Measurements from ENCODE around the gene REXO5.

The REXO5 gene

GRCh38 chr16:20870122-20870820 is 63.9 kb downstream of the REXO5 start:
- in situ Hi-C loops (cut with MboI; ENCODE audit: low sequenced_read_pairs), result no loop called here

GRCh38 chr16:20871258-20871657 is 64.9 kb downstream of the REXO5 start:
- in situ Hi-C loops (cut with MboI; ENCODE audit: low sequenced_read_pairs), result no loop called here

GRCh38 chr16:20871941-20872815 is 65.9 kb downstream of the REXO5 start:
- in situ Hi-C loops (cut with MboI; ENCODE audit: low sequenced_read_pairs), result no loop called here

- in situ Hi-C loops (cut with MboI; ENCODE audit: low sequenced_read_pairs), result no loop called here
Observed at GRCh38 chr16:20873331-20873730, 67.0 kb downstream of the REXO5 start.

- in situ Hi-C loops (cut with MboI; ENCODE audit: low sequenced_read_pairs), result no loop called here
Observed at GRCh38 chr16:20874088-20874581, 67.8 kb downstream of the REXO5 start.

DNA sequence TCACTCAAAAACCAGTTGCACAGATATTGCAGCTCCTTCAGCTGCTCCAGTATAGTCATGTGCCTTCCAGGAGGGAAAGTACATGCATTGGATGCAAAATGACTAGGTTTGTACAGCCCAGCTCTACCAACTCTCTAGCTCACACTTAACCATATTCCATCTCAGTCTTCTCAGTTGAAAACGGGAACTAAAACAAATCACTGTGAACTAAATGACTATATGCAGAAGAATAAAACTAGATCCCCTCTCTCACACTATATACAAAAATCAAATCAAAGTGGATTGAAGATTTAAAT is 69.0 kb downstream of the REXO5 start:
- in situ Hi-C loops (cut with MboI; ENCODE audit: low sequenced_read_pairs), result no loop called here

DNA sequence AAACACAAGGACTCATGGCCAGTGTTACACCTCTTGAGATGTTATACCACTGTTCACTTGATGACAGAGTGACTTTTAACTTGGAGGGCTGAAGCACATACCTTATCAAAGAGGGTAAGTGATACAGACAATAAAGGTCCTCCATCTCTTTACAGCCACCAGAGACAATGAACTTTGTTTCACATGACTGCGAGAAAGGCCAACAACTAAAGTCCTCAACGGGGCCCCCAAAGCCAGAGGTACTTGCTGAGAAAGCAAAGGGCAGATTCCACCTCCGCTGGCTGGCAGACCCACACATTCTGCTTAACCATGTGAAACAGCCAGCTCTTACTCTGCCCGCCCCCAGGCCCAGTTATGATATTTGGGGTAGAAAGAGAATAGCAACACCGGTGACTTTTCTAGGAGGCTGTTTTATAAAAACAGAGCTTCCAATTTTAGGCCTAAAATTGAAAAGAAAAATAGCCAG is 72.4 kb downstream of the REXO5 start:
- in situ Hi-C loops (cut with MboI; ENCODE audit: low sequenced_read_pairs), result no loop called here

DNA sequence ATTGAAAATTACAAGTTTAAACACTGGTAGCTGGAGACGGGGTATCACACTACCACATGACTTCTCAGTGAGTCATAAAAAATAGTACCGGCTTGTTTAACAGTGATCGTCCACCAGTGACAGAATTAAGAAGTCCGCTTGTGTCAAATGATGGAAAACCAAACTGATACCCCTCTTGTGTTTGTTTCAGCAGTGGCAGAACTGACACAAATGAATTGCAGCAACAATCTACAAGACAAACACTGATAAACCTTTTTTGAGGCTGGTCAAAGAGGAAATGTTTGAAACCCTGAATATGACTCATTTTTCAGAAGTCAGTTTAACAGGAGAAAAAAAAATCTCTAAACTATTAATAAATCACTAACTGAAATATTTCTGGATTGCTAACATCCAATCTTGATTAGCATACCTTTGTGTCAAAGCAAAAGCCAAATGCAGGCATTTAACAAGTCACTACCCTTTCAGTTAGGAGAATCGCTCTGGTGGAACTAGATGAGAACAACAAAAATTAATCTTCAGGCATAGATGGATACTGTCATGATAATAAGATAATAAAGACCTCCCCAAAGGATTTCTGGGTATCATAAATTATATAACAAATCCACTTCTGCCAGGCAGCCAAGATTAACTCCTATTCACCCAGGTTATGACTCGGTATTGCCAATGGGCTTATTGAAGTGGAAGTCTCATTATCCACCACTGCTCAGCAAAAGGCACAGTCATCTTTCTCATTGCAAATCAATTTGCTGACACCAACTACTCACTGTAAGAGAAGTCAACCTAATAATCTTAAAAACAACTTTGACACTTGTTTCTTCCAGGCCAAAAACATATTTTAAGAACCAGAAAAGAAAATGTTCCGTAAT is 73.1 kb downstream of the REXO5 start:
- in situ Hi-C loops (cut with MboI; ENCODE audit: low sequenced_read_pairs), result no loop called here

DNA sequence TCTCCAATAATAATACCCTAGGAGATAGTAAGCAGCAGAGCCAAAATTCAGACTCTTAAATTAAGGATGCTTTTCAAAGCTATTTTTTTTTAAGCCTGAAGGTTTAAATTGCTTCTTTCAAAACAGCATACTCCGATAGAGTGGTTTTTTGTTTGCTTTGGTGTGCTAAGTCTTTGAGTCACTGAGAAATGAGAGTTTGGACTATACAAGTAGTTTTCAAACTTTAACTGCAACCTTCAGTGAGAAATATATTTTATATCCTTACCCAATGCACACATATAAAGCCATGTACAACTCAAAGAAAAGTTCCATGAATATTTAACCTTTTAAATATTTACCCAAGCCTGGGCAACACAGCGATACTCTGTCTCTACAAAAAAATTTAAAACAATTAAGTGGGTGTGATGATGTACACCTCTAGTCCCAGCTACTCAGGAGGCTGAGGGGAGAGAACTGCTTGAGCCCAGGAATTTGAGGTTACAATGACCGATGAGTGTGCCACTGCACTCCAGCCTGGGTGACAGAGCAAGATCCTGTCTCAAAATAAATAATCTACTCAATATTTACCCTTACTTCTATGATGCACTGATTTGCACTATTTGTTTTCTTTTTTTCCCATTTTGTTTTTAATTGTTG is 74.7 kb downstream of the REXO5 start:
- in situ Hi-C loops (cut with MboI; ENCODE audit: low sequenced_read_pairs), result no loop called here

DNA sequence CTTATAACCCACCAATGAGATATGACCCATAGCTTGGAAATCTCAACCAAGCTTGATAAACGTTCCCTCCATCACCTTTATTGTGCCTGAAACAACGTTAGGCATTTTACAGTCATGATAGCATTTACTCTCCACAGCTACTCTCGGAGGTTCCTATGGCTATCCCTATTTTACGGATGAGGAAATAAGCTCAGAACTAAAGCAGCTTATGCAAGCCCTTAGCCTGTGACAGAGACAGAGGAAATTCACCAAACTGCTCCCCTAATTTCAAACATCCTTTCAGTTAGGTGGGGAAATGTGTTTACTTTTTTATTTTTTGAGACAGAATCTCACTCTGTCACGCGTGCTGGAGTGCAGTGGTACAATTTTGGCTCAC is 75.2 kb downstream of the REXO5 start:
- in situ Hi-C loops (cut with MboI; ENCODE audit: low sequenced_read_pairs), result no loop called here

DNA sequence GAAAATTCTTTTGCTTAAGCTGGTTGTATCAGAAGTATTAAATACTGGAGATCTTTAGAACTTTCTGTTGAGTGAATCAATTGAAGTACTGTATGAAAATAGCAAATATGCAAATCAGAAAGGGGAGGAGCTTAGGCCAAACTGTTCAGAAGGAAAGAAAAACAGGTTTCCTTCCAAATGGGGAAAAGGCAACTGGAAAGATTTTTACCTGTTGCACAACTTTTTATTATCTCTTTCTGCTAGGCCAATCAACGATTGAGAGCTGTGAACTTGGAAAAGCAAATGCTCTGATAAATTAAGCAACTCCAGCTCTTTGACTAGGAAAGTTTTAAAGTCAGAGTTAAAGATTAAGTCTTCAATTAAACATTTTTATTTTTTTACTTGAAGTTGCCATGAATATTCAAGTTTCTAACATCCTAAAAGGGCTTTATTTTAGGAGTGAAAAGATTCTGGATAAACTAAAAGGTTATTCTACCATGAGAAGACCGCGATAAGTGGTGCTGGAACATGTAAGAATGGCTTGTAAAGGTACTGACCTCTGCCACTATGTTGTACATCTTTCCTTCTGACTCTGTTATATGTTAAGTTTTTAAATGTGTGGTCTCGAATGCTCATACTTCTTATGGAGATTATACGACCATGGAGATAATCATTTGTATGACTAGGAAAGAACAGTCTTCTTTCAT is 77.4 kb downstream of the REXO5 start:
- in situ Hi-C loops (cut with MboI; ENCODE audit: low sequenced_read_pairs), result no loop called here

DNA sequence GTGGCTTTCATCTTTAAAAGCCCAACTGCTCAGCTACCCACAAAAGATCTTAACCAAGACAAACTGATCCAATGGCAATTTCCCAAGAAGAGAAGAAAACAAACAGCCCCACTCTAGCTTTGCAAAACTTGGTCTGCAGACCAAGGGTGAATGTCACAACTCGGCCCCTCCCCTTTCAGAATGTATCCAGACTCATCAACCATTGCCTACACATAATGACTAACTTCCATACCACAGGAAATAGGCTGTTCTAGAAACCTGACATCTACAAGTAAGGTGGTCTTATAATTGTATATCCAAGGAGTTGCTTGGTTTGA is 77.9 kb downstream of the REXO5 start:
- in situ Hi-C loops (cut with MboI; ENCODE audit: low sequenced_read_pairs), result no loop called here

DNA sequence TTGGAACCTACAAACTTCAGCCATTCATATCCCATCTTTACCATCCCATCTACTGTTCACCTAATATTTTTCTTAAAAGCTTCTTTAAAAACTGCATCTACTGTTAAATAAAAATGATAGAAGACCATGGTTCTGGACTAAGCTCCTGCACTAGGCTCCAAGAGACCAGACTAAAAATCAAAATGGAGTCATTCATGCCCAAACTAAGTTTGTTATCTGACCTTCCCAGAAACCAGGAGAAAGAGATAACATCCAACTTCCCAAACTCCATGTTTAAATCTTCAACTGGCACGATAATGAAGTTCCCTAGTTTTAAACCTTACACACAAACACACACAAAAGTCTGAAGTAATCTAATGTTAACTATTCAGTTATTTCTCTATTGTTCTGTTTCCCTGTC is 80.0 kb downstream of the REXO5 start:
- in situ Hi-C loops (cut with MboI; ENCODE audit: low sequenced_read_pairs), result no loop called here

DNA sequence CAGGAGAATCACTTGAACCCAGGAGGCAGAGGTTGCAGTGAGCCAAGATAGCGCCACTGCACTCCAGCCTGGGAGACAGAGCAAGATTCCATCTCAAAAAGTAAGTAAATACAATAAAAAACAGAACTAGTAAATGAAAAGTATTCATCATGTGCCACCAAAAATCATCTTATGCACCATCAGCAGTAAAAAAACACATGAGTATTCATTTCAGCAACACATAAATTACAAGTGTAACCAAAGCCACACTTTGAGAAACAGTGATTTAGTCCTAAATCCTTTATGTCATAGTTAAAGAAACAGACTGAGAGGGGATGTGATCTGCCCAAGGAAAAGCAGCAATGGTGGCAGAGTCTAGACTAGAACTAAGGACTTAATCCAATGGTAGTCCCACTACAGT is 80.9 kb downstream of the REXO5 start:
- in situ Hi-C loops (cut with MboI; ENCODE audit: low sequenced_read_pairs), result no loop called here

DNA sequence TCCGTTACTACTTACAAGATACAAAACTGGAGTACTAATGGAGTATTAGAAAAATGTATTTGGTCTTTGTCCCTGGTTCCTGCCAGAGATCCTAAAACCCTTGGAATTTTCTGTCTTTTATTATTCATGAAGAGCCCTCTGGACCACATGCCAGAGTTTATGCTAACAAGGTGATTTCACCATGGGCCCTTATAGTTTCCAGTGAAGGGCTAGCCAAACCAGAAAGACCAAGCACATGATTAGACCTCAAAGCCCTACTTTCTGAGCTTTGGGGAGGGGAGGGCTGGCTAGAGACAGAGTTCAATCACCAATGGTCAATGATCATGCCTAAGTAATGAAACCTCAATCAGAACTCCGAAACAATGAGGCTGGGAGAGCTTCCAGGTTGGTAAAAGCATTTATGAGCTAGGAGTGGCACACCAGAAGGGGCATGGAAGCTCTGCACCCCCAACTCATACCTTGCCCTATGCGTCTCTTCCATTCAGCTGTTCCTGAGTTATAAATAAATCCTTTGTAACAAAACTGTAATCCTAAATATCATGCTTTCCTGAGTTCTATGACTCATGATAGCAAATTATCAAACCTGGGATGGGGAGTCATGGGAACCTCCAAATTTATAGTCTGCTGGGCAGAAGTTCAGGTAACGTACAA is 83.4 kb downstream of the REXO5 start:
- in situ Hi-C loops (cut with MboI; ENCODE audit: low sequenced_read_pairs), result no loop called here

DNA sequence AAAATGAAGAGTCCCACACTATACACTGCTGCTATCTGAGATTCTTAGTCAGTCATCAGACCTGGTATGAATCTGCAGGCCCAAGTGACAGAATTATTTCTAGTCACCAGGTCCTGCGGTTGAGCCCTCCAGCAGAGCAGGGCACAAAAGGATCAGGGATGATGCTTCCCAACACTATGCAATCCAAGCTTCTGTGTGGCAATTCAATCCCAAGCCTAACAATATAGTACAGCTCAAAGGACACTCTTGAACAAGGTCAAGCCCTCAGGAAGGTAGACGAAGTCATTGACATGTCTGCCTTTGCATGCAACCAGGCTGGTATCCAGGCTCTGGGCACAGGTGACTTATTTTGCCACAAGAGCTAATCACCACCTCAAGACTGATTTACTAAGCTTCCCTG is 88.1 kb downstream of the REXO5 start:
- in situ Hi-C loops (cut with MboI; ENCODE audit: low sequenced_read_pairs), result no loop called here

DNA sequence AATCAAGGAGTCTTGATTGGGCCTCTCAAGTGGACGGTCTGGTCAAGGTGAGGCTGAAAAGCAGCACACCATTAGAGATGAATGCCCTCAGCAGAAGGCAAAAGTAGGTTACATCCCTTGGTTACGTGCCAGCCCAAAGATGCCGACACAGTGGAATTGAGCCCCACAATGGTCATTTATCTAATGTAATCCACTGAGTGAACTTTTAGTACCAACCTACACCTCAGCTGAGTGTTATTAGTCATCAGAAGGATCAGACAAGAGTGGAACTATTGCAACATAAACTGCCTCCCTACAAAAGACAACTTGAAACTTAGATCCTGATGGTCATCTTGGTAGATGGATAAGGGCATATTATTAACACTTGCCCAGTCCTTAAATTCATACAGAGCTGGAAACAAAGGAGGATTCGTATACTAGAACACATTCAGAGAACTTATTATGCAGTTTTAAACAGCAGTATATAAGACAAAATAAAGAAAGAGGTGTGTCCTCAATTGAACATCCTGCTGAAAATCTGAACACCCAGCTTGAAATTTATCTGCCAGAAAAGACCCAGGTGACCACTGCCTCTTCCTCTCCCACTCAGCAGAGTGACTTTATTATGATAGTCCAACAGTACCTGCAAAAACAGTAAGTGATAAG is 91.0 kb downstream of the REXO5 start:
- in situ Hi-C loops (cut with MboI; ENCODE audit: low sequenced_read_pairs), result no loop called here

DNA sequence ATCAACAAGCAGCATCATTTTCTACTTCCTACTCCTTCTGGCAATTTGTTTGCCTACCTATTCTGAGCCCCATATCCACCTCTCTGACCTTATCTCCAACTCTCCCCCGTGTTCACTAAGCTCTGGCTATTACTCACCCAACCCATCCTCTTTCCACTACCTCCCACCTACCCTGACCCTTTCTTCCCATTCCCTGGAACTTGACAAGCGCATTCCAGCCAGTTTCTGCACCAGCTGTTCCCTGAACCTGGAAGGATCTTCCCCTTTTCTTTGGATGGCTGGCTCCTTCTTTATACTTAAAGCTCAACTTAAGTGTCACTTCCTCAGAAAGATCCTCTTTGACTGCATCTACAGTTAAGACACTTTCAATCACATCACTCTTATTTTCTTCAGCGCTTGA is 91.6 kb downstream of the REXO5 start:
- in situ Hi-C loops (cut with MboI; ENCODE audit: low sequenced_read_pairs), result no loop called here

DNA sequence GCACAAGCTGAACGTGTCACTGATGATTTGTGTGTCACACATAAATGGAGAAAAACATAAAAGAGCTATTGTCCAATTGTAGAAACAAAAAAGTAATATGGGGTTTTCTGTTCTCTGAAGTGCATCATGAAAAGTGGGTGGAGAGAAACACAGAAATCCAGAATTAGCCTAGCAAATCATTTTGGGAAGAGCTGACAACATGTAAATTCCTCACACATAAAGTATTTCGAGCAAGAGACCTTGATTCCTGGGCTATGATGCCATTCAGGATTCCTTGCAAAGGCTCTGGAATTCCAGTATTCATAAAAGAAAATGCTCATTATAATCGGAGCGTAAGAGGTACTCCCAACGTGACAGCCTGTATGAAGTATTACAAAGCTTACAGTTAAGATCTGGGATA is 92.7 kb downstream of the REXO5 start:
- in situ Hi-C loops (cut with MboI; ENCODE audit: low sequenced_read_pairs), result no loop called here

All from HL-60/S4 treated with phorbol 12-myristate 13-acetate at 8.2 ng/mL for 4 days and 3 days (cell line).